Midbrain (tissue), 1 donor: ENCODE results near the gene FAM162A.

Source experiments
- DNase-seq: peaks from one replicate; lab custom pipeline; 2025; lab: John Stamatoyannopoulos, UW

The FAM162A gene

GRCh38 chr3:122387709-122388108, 3.7 kb downstream of the FAM162A start:
- no peak for DNase-seq

DNA sequence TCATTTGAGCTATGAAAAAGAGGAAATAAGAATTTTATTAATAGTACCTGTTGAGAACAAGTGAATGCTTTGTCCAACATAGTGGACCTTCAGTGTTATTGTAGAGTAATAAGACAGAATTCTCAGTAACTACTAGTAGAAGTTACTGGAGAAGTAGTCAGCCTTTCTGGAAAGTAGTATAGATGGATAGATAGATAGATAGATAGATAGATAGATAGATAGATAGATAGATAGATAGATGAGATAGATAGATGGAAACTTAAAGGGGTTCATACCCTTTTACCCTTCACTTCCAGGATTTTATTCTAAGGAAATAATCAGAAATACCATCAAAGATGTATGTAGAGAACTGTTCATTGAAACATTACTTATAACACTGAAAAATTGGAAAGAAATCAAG, 5.2 kb downstream of the FAM162A start:
- no peak for DNase-seq

GRCh38 chr3:122389892-122390291, 5.9 kb downstream of the FAM162A start:
- DNase-seq: no peak

DNA sequence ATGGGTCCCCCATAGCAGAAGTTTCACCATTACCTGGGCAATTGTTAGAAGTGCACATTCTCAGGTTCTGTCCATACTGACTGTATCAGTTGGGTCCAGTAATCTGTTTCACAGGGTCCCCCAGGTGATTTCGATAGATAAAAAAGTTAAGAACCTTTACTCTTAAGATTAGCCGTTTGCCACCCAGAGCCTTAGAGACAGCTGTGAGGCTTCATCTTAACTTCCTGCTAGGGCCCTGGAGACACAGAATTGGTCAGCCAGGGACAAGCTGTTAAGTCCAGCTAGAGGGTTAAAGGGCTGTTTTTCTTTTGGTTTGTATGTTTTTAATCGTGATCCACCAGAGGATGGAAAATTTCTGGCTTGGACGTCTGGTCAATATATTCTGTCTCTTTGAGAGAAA, 6.7 kb downstream of the FAM162A start:
- DNase-seq: no peak

GRCh38 chr3:122391681-122392446, 7.9 kb downstream of the FAM162A start:
- no peak for DNase-seq

GRCh38 chr3:122392868-122393844, 9.2 kb downstream of the FAM162A start:
- DNase-seq: peak; percentile 55

DNA sequence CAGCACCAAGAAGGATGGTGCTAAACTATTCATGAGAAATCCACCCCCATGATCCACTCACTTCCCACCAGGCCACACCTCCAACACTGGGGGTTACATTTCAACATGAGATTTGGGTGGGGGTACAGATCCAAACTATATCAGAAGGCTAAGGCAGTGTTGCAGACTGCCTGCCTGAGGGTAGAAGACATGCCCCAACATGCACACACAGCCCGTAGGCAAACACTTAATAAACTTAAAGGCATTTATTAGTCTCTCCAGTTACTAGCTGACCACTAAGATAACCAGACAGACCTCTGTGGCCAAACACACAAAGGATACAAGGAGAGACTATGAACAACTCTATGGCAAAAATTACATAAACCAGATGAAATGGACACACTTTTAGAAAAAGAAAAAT, 10.2 kb downstream of the FAM162A start:
- no peak for DNase-seq

DNA sequence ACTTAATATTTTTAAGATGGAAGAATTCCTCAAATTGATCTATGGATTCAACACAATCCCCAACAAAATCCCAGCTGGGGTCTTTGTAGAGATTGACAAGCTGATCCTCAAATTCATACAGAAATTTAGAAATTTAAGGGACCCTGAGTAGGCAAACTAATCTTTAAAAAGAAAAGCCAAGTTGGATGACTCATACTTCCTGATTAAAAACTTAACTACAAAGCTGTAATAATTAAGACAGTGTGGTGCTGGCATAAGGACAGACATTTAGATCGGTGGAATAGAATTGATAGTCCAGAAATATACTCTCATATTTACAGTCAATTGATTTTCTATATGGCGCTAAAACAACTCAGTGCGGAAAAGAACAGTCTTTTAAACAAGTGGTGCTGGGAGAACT, 11.6 kb downstream of the FAM162A start:
- DNase-seq: no peak

DNA sequence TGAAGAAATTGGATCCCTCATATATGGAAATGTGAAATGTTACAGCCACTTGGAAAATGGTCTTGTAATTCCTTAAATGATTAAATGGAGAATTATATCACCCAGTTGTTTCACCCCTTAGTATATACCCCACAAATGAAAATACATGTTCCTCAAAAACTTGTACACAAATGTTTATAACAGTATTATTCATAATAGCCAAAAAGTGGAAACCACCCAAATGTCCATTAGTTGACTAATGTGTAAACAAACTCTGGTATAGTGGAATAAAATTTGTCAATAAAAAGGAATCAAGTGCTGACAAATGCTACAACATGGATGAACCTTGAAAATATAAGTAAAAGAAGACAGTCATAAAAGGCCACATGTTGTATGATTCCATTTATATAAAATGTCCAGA, 12.5 kb downstream of the FAM162A start:
- DNase-seq: no peak

DNA sequence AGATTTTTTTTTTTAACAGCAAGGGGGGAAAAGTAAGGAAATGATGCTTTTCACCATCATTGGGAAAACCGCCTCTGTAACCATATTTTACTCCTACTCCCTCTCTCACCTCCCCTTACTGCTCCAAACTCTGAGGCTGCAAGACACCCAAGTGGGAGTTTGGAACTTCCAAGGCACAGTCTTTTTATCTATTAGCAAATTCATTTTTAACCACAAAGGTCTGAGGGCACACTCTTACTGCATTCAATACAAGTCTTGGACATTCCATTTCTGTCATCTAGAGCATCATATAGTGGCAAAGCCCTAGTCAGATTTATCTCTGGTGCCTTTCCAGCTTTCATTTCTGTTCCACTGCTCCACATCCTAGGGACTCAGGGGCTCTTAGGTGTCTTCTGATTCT, 13.2 kb downstream of the FAM162A start:
- DNase-seq: no peak

- DNase-seq: no peak
Measured at GRCh38 chr3:122398920-122399319, 14.9 kb downstream of the FAM162A start.

GRCh38 chr3:122403489-122403888, 19.5 kb downstream of the FAM162A start:
- no peak for DNase-seq

DNA sequence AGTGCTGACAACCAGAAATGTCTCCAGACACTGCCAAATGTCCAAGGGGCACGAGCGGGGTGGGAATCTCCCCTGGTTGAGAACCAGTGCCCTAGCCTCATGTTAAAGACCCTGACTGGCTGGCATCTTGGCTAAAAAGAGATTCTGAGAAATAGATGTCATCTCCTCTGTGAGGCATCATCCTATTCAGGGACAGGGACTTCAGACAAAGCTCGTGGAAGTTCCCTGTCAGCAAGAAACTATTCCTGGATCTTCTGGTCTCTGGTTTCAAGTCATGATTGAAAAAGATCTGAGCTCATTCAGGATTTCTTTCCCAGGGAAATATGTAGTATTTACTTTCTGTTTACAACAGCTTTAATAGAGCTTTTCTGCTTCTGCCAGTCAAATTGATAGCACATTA, 21.0 kb downstream of the FAM162A start:
- no peak for DNase-seq

DNA sequence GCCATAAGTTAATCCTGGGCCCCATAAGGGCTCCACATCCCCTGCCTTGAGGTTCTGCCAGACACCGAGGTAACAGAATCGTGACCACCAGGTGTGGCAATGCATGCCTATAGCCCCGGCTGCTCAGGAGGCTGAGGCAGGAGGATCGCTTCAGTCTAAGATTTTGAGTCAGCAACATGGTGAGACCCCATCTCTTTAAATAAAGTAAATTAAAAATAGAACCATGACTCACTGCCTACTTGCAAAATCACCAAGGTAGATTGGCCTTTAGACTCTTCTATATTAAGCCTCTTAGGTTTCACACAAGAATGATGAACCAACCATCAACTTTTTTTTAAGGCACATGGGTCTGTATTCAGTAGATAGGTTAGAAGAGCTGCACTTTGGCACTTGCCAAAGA, 22.2 kb downstream of the FAM162A start:
- DNase-seq: no peak

GRCh38 chr3:122407946-122408345, 24.0 kb downstream of the FAM162A start:
- no peak for DNase-seq

GRCh38 chr3:122409446-122409845, 25.5 kb downstream of the FAM162A start:
- no peak for DNase-seq

DNA sequence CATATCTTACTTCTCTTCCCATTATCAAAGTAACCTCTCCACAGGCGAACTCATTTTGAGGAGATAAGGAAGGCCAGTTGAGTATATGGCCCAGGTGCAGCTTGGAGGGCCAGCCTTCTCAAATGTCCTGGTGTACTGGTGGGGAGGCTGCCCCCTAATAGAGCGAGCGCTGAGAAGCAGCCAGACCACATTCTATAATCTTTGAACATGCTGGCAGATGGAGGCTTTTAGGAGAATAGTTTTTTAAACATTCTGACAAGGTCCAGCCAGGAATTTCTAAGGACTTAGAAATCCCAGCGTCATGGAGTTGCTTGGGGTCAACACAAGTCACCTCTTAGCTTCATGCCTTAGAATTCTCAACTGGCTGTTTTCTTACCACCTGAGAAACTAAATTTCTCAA, 26.1 kb downstream of the FAM162A start:
- no peak for DNase-seq

DNA sequence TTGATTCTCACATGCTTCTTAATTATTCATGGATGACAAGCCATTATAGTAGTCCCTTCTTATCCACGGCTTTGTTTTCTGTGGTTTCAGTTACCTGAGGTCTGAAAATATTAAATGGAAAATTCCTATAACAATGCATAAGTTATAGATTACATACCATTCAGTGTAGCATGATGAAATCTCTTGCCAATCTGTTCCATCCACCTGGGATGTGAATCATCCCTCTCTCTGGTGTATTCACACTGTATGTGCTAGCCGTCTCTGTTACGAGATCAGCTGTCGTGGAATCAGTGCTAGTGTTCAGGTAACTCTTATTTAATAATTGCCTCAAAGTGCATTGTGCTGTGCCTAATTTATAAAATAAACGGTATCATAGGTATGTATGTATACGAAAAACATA, 26.7 kb downstream of the FAM162A start:
- DNase-seq: no peak

DNA sequence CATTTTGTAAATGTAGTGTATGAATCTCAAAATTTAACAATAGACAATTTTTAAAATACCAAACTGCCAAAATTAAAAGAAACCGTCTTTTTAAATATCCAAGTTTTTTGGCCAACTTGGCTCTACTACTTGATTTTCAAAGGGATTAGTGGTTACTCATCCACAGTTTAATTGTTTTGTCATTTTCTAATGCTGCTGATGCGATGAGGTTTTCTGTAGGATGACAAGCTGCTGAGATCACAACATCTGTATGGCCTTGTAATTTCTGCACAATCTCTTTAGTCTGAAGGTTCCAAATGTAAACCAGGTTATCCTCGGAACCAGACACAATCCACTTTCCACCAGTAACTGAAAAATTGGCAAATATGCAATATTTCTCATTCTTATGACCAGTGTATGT, 30.4 kb downstream of the FAM162A start:
- DNase-seq: no peak

GRCh38 chr3:122415104-122415744, 31.2 kb downstream of the FAM162A start:
- DNase-seq: no peak

DNA sequence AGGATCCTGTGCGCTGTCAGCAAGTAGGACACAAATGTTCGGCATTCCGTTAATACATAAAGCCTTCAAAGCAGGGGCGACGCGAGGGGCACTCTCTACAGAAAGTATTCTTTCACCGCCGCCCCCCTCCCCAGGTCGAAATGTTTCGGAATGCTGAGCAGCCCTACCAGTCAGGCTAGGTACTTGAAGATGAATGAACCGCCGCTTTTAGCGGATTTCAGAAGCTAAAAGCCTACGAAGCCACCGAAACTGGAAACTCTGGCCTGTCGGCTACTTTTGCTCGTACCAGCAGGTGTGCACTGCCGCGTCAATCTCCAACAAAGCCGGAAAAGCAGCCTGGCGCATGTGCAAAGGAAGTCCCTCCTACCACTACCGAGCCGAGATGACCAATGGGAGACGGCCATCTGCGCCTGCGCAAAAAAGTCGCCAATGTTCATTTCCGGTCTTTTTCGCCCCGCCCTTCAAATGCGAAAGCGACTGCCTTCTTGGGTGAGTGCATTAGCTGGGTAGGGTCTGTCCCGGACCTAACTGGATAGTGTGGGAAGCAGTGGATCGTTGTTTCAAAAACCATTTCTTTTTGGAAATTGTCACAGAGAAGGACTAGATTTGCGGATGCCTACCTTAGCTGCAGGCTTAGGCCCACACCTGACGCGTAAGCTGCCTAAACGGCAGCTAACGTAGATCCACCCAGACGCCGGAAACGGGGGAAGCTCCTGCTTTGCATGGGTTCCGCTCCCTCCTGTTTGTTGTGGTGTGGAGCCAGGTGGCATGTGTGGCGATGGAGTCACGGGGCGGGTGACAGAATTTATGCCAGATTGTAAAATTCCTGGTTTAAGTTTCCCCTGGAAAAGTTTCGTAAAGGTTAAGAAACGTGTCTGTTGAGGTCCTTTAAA, 32.0 kb downstream of the FAM162A start, which contains the start of gene WDR5B:
Gene WDR5B (minus strand): TSS at position 301 of the 893 bp plus-strand sequence. CDS start 534 bp downstream, outside the sequence.
- no peak for DNase-seq
